Neural progenitor cell (in vitro differentiated cells): ENCODE results near the gene CAMK1D. TPM values are rescaled to one million over a fixed set of nuclear protein-coding genes. Genes with fewer than 3 reads are reported as not detected.
A peak's percentile ranks its signal among the peaks of the same experiment; 100 is the strongest.

ENCODE experiments used
- DNase-seq: peaks from one replicate; pipeline ENCODE4 v3.0.0-alpha.2; 2016; ENCODE audit warnings: low spot score
- H2AFZ ChIP-seq: fragments of 200-600 bp; sonication (generic); replicated peaks from 2 replicates; pipeline ENCODE4 v1.6.1; 2016; ENCODE audit warnings: antibody characterized with exemption
- H3F3A ChIP-seq: fragments of 200-600 bp; sonication (generic); 2 replicates; pipeline ENCODE4 v1.6.1; 2016; ENCODE audit warnings: antibody characterized with exemption, low read depth
- H3K27ac ChIP-seq: fragments of 200-600 bp; sonication (generic); 2 replicates; pipeline ENCODE4 v1.5.1; 2016; ENCODE audit warnings: mild to moderate bottlenecking
- H3K27me3 ChIP-seq: fragments of 200-600 bp; sonication (generic); 2 replicates; pipeline ENCODE4 v1.6.1; 2016; ENCODE audit warnings: mild to moderate bottlenecking, moderate library complexity
- H3K36me3 ChIP-seq: fragments of 200-600 bp; sonication (generic); 2 replicates; pipeline ENCODE4 v1.5.1; 2016
- H3K4me1 ChIP-seq: fragments of 200-600 bp; sonication (generic); 2 replicates; pipeline ENCODE4 v1.6.1; 2016; ENCODE audit warnings: mixed run types
- H3K4me2 ChIP-seq: fragments of 200-600 bp; sonication (generic); 2 replicates; pipeline ENCODE4 v1.6.1; 2016
- H3K4me3 ChIP-seq: fragments of 200-600 bp; sonication (generic); 2 replicates; pipeline ENCODE4 v1.5.1; 2016
- H3K79me2 ChIP-seq: fragments of 200-600 bp; sonication (generic); 2 replicates; pipeline ENCODE4 v1.6.1; 2016; ENCODE audit warnings: low read depth
- H3K9ac ChIP-seq: fragments of 200-600 bp; sonication (generic); 2 replicates; pipeline ENCODE4 v1.6.1; 2016
- H3K9me3 ChIP-seq: fragments of 200-600 bp; sonication (generic); 2 replicates; pipeline ENCODE4 v1.5.1; 2016; ENCODE audit warnings: low read depth
- H4K20me1 ChIP-seq: fragments of 200-600 bp; sonication (generic); 2 replicates; pipeline ENCODE4 v1.6.1; 2016; ENCODE audit warnings: low read depth
- H3K27ac Mint-ChIP-seq: 3 replicates; pipeline ENCODE4 v1.8.0; 2021; ENCODE audit warnings: mixed read lengths
- H3K27me3 Mint-ChIP-seq: 2 replicates; pipeline ENCODE4 v1.8.0; 2022; ENCODE audit warnings: low read depth, mild to moderate bottlenecking, inconsistent platforms, moderate library complexity, mixed read lengths; ENCODE audit not compliant: insufficient read depth
- H3K36me3 Mint-ChIP-seq: 3 replicates; pipeline ENCODE4 v1.8.0; 2021; ENCODE audit warnings: mixed read lengths
- H3K4me1 Mint-ChIP-seq: 3 replicates; pipeline ENCODE4 v1.8.0; 2021; ENCODE audit warnings: mixed read lengths
- H3K4me3 Mint-ChIP-seq: 3 replicates; pipeline ENCODE4 v1.8.0; 2021; ENCODE audit warnings: mild to moderate bottlenecking, moderate library complexity, mixed read lengths
- H3K9me3 Mint-ChIP-seq: 3 replicates; pipeline ENCODE4 v1.8.0; 2020; ENCODE audit warnings: mixed read lengths
- EZH2 ChIP-seq: fragments of 200-600 bp; sonication (generic); IDR thresholded peaks from 2 replicates; pipeline ENCODE4 v1.6.1; 2017; ENCODE audit warnings: antibody characterized with exemption, mild to moderate bottlenecking, moderate library complexity
- EZH2phosphoT487 ChIP-seq: fragments of 200-600 bp; sonication (generic); IDR thresholded peaks from 2 replicates; pipeline ENCODE4 v1.6.1; 2017; ENCODE audit warnings: antibody characterized with exemption
- total RNA-seq: library from RNA; depleted of rRNA; stranded (reverse); fragments of >200 nt; gene quantifications from 2 replicates; pipeline ENCODE4 v1.2.3, GENCODE V29; 2015; ENCODE audit warnings: low replicate concordance
- TF ChIP-seq, protein P1 (sequence below): fragments of 200-600 bp; sonication (generic); IDR thresholded peaks from 2 replicates; pipeline ENCODE4 v1.5.1; 2017; ENCODE audit warnings: antibody characterized with exemption, mild to moderate bottlenecking

CAMK1D gene
- total RNA-seq, 1 donor from 2014 or later, result 7.6 TPM

DNA sequence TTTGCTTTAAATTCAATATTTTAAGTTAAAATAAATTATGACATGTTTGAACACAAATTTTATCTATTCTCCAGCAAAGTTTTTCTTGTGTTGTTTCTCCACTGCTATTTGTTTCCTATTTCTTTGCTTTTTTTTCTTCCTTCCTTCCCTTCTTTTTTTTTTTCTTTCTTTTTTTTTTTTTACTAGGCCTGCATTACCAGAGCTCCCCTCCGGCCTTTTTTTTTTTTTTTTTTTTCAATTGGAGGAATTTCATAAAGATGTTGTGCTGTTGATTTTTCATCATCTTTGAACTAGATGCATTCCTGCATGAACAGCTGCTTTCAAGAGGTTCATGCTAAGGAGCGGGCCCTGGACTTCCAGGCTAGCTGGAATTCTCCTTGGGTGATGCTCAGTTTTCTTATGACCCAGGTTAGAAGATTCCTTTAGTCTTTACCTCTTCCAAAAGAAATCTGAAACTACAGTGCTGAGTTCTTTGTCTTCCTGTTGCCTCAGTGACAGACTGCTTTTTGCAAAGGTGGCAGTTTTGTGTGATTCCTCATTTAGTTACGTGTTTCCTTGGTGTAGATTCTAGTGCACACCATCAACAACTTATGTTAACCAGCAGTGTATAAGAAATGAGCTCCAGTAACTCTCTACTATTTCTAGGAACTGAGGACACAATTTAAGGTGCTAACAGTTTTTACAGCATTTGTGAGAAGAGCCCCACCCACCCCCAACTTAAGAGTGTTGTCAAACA lies 4.8 kb upstream of the CAMK1D start:
- Mint-ChIP-seq H3K36me3 (no peaks in the 10 kb centered on the region), H3K4me3 (no peak overlapping the region), H3K9me3 (peaks cover 4% of the 10 kb centered on the region), H3K4me1 (peaks cover 14% of the 10 kb centered on the region), H3K27me3 (peaks cover 6% of the 10 kb centered on the region), H3K27ac (no peak overlapping the region)
- DNase-seq, result no peak
- H3K79me2 ChIP-seq, result no peaks in the 10 kb centered on the region
- peaks cover 20% of the 10 kb centered on the region for H3K27me3 ChIP-seq
- H3K4me1 ChIP-seq, result peaks cover 9% of the 10 kb centered on the region
- peaks cover 16% of the 10 kb centered on the region for H3F3A ChIP-seq
- H3K4me3 ChIP-seq, result no peak overlapping the region
- no peaks in the 10 kb centered on the region for H3K9me3 ChIP-seq
- no peaks in the 10 kb centered on the region for H3K36me3 ChIP-seq
- no peaks in the 10 kb centered on the region for H4K20me1 ChIP-seq
- no peak overlapping the region for H3K9ac ChIP-seq
- TF ChIP-seq EZH2phosphoT487 (no peak), EZH2 (no peak)
- TF ChIP-seq, protein P1, sequence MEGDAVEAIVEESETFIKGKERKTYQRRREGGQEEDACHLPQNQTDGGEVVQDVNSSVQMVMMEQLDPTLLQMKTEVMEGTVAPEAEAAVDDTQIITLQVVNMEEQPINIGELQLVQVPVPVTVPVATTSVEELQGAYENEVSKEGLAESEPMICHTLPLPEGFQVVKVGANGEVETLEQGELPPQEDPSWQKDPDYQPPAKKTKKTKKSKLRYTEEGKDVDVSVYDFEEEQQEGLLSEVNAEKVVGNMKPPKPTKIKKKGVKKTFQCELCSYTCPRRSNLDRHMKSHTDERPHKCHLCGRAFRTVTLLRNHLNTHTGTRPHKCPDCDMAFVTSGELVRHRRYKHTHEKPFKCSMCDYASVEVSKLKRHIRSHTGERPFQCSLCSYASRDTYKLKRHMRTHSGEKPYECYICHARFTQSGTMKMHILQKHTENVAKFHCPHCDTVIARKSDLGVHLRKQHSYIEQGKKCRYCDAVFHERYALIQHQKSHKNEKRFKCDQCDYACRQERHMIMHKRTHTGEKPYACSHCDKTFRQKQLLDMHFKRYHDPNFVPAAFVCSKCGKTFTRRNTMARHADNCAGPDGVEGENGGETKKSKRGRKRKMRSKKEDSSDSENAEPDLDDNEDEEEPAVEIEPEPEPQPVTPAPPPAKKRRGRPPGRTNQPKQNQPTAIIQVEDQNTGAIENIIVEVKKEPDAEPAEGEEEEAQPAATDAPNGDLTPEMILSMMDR, result no peak
- H2AFZ ChIP-seq, result peak overlapping the region; percentile 18
- H3K4me2 ChIP-seq, result no peak overlapping the region
- no peak overlapping the region for H3K27ac ChIP-seq

- Mint-ChIP-seq H3K27me3 (peaks cover 12% of the 10 kb centered on the region), H3K27ac (no peak overlapping the region), H3K9me3 (peaks cover 4% of the 10 kb centered on the region), H3K36me3 (no peaks in the 10 kb centered on the region), H3K4me3 (no peak overlapping the region), H3K4me1 (peaks cover 23% of the 10 kb centered on the region)
- H3K4me2 ChIP-seq, result no peak overlapping the region
- H3K9me3 ChIP-seq, result no peaks in the 10 kb centered on the region
- H3K27ac ChIP-seq, result no peak overlapping the region
- H4K20me1 ChIP-seq, result peaks cover 9% of the 10 kb centered on the region
- TF ChIP-seq EZH2phosphoT487 (no peak), EZH2 (no peak)
- TF ChIP-seq, protein P1, result no peak
- peaks cover 19% of the 10 kb centered on the region for H3K4me1 ChIP-seq
- no peaks in the 10 kb centered on the region for H3K36me3 ChIP-seq
- no peak overlapping the region for H3K4me3 ChIP-seq
- no peak overlapping the region for H3K9ac ChIP-seq
- peaks cover 24% of the 10 kb centered on the region for H3F3A ChIP-seq
- H3K79me2 ChIP-seq, result no peaks in the 10 kb centered on the region
- peaks cover 39% of the 10 kb centered on the region for H3K27me3 ChIP-seq
- DNase-seq, result no peak
- H2AFZ ChIP-seq, result no peak overlapping the region
Observed at GRCh38 chr10:12346707-12347106, 2.6 kb upstream of the CAMK1D start.

GRCh38 chr10:12348294-12348869 lies 965 bp upstream of the CAMK1D start:
- Histone ChIP-seq H3K4me3 (peak overlapping the region; percentile 95), H2AFZ (peak overlapping the region; percentile 81)
- no peak overlapping the region for H3K27ac Mint-ChIP-seq

More at GRCh38 chr10:12348294-12348869, 965 bp upstream of the CAMK1D start:
- Histone ChIP-seq H3K9ac (no peak overlapping the region), H3K79me2 (no peaks in the 10 kb centered on the region), H3F3A (peaks cover 24% of the 10 kb centered on the region), H3K36me3 (no peaks in the 10 kb centered on the region), H3K9me3 (no peaks in the 10 kb centered on the region), H3K4me1 (peaks cover 19% of the 10 kb centered on the region), H4K20me1 (peaks cover 12% of the 10 kb centered on the region), H3K4me2 (peak overlapping the region; percentile 100), H3K27me3 (peaks cover 44% of the 10 kb centered on the region), H3K27ac (no peak overlapping the region)
- Mint-ChIP-seq H3K9me3 (peaks cover 1% of the 10 kb centered on the region), H3K36me3 (no peaks in the 10 kb centered on the region), H3K4me1 (peaks cover 25% of the 10 kb centered on the region), H3K4me3 (peak overlapping the region; percentile 86), H3K27me3 (peaks cover 12% of the 10 kb centered on the region)
- DNase-seq, result no peak
- TF ChIP-seq EZH2phosphoT487 (no peak), EZH2 (no peak)
- TF ChIP-seq, protein P1, result no peak
